Activated effector memory CD4-positive, alpha-beta T cell treated with anti-CD3 and anti-CD28 coated beads, Interleukin-2, amount 50 U/mL, for 16 hours (primary cell): Measurements from ENCODE around the gene C11orf68.
"Not testable (repeated sequence)": the region's sequence is repeated elsewhere in the genome, so short reads cannot be mapped to it uniquely, and the experiment has no call there.

Experiments
- DNase-seq: peaks from one replicate; pipeline ENCODE4 v3.0.0-alpha.2; 2020

C11orf68 gene

GRCh38 chr11:65911682-65912568 lies 6.9 kb downstream of the C11orf68 start:
- DNase-seq, result no peak

- no peak for DNase-seq
Measured at GRCh38 chr11:65907878-65908277, 11.0 kb downstream of the C11orf68 start.

GRCh38 chr11:65906602-65907001 lies 12.3 kb downstream of the C11orf68 start:
- no peak for DNase-seq

GRCh38 chr11:65903715-65904114 lies 15.1 kb downstream of the C11orf68 start:
- no peak for DNase-seq

GRCh38 chr11:65903068-65903481 lies 15.8 kb downstream of the C11orf68 start:
- no peak for DNase-seq

GRCh38 chr11:65900899-65901180 lies 18.0 kb downstream of the C11orf68 start:
- no peak for DNase-seq

GRCh38 chr11:65900125-65900898 lies 18.6 kb downstream of the C11orf68 start, which contains the start of gene FOSL1:
Gene FOSL1, minus strand, starts transcription at chr11:65900388. Its CDS starts 49 bp downstream, at chr11:65900339.
- peak; percentile 98 for DNase-seq

GRCh38 chr11:65899356-65900124 lies 19.3 kb downstream of the C11orf68 start:
- DNase-seq, result peak; percentile 90

GRCh38 chr11:65898656-65899355 lies 20.1 kb downstream of the C11orf68 start:
- no peak for DNase-seq

- DNase-seq, result no peak
Measured at GRCh38 chr11:65897020-65897471, 21.8 kb downstream of the C11orf68 start.

GRCh38 chr11:65896034-65896999 lies 22.5 kb downstream of the C11orf68 start:
- no peak for DNase-seq

GRCh38 chr11:65895482-65895981 lies 23.3 kb downstream of the C11orf68 start:
- DNase-seq, result no peak

GRCh38 chr11:65894034-65894591 lies 24.7 kb downstream of the C11orf68 start:
- DNase-seq, result peak; percentile 79

GRCh38 chr11:65892661-65893317 lies 26.1 kb downstream of the C11orf68 start:
- no peak for DNase-seq

GRCh38 chr11:65892137-65892540 lies 26.7 kb downstream of the C11orf68 start:
- not testable (repeated sequence) for DNase-seq

- DNase-seq, result peak; percentile 74
Measured at GRCh38 chr11:65891219-65892136, 27.4 kb downstream of the C11orf68 start.

- DNase-seq, result peak; percentile 99
Measured at GRCh38 chr11:65890324-65891218, 28.3 kb downstream of the C11orf68 start, which contains the start of gene CCDC85B. Gene CCDC85B, plus strand, starts transcription at chr11:65890673. Its CDS starts 111 bp downstream, at chr11:65890784.
